OCI-LY3 (cell line): ENCODE data around the gene SH2D3A.

ENCODE experiments used
- CTCF ChIP-seq: fragments of 200-600, 300-600 bp; sonication (generic); IDR thresholded peaks from 2 replicates; pipeline ENCODE4 v1.5.1; 2014; ENCODE audit warnings: antibody characterized with exemption, low read length, low read depth
- EZH2phosphoT487 ChIP-seq: fragments of 200-600 bp; shearing (Covaris generic); IDR thresholded peaks from 2 replicates; pipeline ENCODE4 v1.6.1; 2018; ENCODE audit warnings: antibody characterized with exemption, mixed run types, low read depth

GRCh38 chr19:6736169-6736916 is 30.9 kb downstream of the SH2D3A start:
- TF ChIP-seq CTCF (peak; percentile 80), EZH2phosphoT487 (no peak)
